Measurements from ENCODE around the gene PARG.
"Not testable (repeated sequence)": the region's sequence is repeated elsewhere in the genome, so short reads cannot be mapped to it uniquely, and the experiment has no call there.

Gene PARG

GRCh38 chr10:49922041-49922440 is 19.8 kb downstream of the PARG start:
- H3K4me3 ChIP-seq (ENCODE audit: low read depth in 1 of 2, low read length in 2 of 2); H3K27ac ChIP-seq (ENCODE audit: low read length); H3K4me1 ChIP-seq (ENCODE audit: insufficient read depth, low read length); H3K79me2 ChIP-seq (ENCODE audit: insufficient read depth, low read length); ATAC-seq (ENCODE audit: insufficient read depth, low read depth); H3K27me3 ChIP-seq (ENCODE audit: insufficient read depth, low read length, poor library complexity); H4K20me1 ChIP-seq (ENCODE audit: insufficient read depth, low read length); H3K36me3 ChIP-seq (ENCODE audit: insufficient read depth, low read length); DNase-seq; H2AFZ ChIP-seq (ENCODE audit: low read depth, low read length); H3K4me2 ChIP-seq (ENCODE audit: insufficient read depth, low read length); H3K9me3 ChIP-seq (ENCODE audit: insufficient read depth, low read length, severe bottlenecking); H3K9ac ChIP-seq (ENCODE audit: low read depth, low read length): not testable (repeated sequence)

GRCh38 chr10:49917927-49918326 is 23.9 kb downstream of the PARG start:
- H3K79me2 ChIP-seq (ENCODE audit: insufficient read depth, low read length); H3K4me3 ChIP-seq (ENCODE audit: low read depth in 1 of 2, low read length in 2 of 2); H3K27ac ChIP-seq (ENCODE audit: low read length); H3K27me3 ChIP-seq (ENCODE audit: insufficient read depth, low read length, poor library complexity); ATAC-seq (ENCODE audit: insufficient read depth, low read depth); H3K4me2 ChIP-seq (ENCODE audit: insufficient read depth, low read length); H4K20me1 ChIP-seq (ENCODE audit: insufficient read depth, low read length); H2AFZ ChIP-seq (ENCODE audit: low read depth, low read length); H3K9me3 ChIP-seq (ENCODE audit: insufficient read depth, low read length, severe bottlenecking); H3K9ac ChIP-seq (ENCODE audit: low read depth, low read length); DNase-seq; H3K4me1 ChIP-seq (ENCODE audit: insufficient read depth, low read length): not testable (repeated sequence)
- H3K36me3 ChIP-seq (ENCODE audit: insufficient read depth, low read length) = peaks cover 16% of the 10 kb centered on the region; the same call in 1 of the 2 replicates

GRCh38 chr10:49916451-49916850 is 25.4 kb downstream of the PARG start:
- not testable (repeated sequence) for H3K4me2 ChIP-seq (ENCODE audit: insufficient read depth, low read length); ATAC-seq (ENCODE audit: insufficient read depth, low read depth); H3K9me3 ChIP-seq (ENCODE audit: insufficient read depth, low read length, severe bottlenecking); H3K79me2 ChIP-seq (ENCODE audit: insufficient read depth, low read length); H3K27me3 ChIP-seq (ENCODE audit: insufficient read depth, low read length, poor library complexity); H3K4me3 ChIP-seq (ENCODE audit: low read depth in 1 of 2, low read length in 2 of 2); H3K4me1 ChIP-seq (ENCODE audit: insufficient read depth, low read length); H3K9ac ChIP-seq (ENCODE audit: low read depth, low read length); H4K20me1 ChIP-seq (ENCODE audit: insufficient read depth, low read length); H3K27ac ChIP-seq (ENCODE audit: low read length); DNase-seq; H2AFZ ChIP-seq (ENCODE audit: low read depth, low read length)
- peaks cover 12% of the 10 kb centered on the region; the same call in 1 of the 2 replicates for H3K36me3 ChIP-seq (ENCODE audit: insufficient read depth, low read length)

GRCh38 chr10:49910295-49910694 is 31.5 kb downstream of the PARG start:
- H3K4me2 ChIP-seq (ENCODE audit: insufficient read depth, low read length); H3K27ac ChIP-seq (ENCODE audit: low read length); H3K27me3 ChIP-seq (ENCODE audit: insufficient read depth, low read length, poor library complexity); H3K9ac ChIP-seq (ENCODE audit: low read depth, low read length); DNase-seq; H3K9me3 ChIP-seq (ENCODE audit: insufficient read depth, low read length, severe bottlenecking); H2AFZ ChIP-seq (ENCODE audit: low read depth, low read length); H3K36me3 ChIP-seq (ENCODE audit: insufficient read depth, low read length); ATAC-seq (ENCODE audit: insufficient read depth, low read depth); H3K4me1 ChIP-seq (ENCODE audit: insufficient read depth, low read length); H3K4me3 ChIP-seq (ENCODE audit: low read depth in 1 of 2, low read length in 2 of 2); H3K79me2 ChIP-seq (ENCODE audit: insufficient read depth, low read length); H4K20me1 ChIP-seq (ENCODE audit: insufficient read depth, low read length): not testable (repeated sequence)

GRCh38 chr10:49908290-49909080 is 33.3 kb downstream of the PARG start:
- H3K4me3 ChIP-seq (ENCODE audit: low read depth in 1 of 2, low read length in 2 of 2); DNase-seq; ATAC-seq (ENCODE audit: insufficient read depth, low read depth); H3K4me2 ChIP-seq (ENCODE audit: insufficient read depth, low read length); H3K27me3 ChIP-seq (ENCODE audit: insufficient read depth, low read length, poor library complexity); H3K9ac ChIP-seq (ENCODE audit: low read depth, low read length); H3K4me1 ChIP-seq (ENCODE audit: insufficient read depth, low read length); H3K27ac ChIP-seq (ENCODE audit: low read length); H3K79me2 ChIP-seq (ENCODE audit: insufficient read depth, low read length); H2AFZ ChIP-seq (ENCODE audit: low read depth, low read length); H4K20me1 ChIP-seq (ENCODE audit: insufficient read depth, low read length); H3K36me3 ChIP-seq (ENCODE audit: insufficient read depth, low read length); H3K9me3 ChIP-seq (ENCODE audit: insufficient read depth, low read length, severe bottlenecking): not testable (repeated sequence)

- H3K27me3 ChIP-seq (ENCODE audit: insufficient read depth, low read length, poor library complexity); H3K4me3 ChIP-seq (ENCODE audit: low read depth in 1 of 2, low read length in 2 of 2); H4K20me1 ChIP-seq (ENCODE audit: insufficient read depth, low read length); H3K9ac ChIP-seq (ENCODE audit: low read depth, low read length); ATAC-seq (ENCODE audit: insufficient read depth, low read depth); H3K36me3 ChIP-seq (ENCODE audit: insufficient read depth, low read length); H3K4me2 ChIP-seq (ENCODE audit: insufficient read depth, low read length); H3K79me2 ChIP-seq (ENCODE audit: insufficient read depth, low read length); H2AFZ ChIP-seq (ENCODE audit: low read depth, low read length); DNase-seq; H3K27ac ChIP-seq (ENCODE audit: low read length); H3K9me3 ChIP-seq (ENCODE audit: insufficient read depth, low read length, severe bottlenecking); H3K4me1 ChIP-seq (ENCODE audit: insufficient read depth, low read length): not testable (repeated sequence)
Measured at GRCh38 chr10:49903829-49904228, 38.0 kb downstream of the PARG start.

- H3K9ac ChIP-seq (ENCODE audit: low read depth, low read length); H3K27ac ChIP-seq (ENCODE audit: low read length); H2AFZ ChIP-seq (ENCODE audit: low read depth, low read length); H3K4me1 ChIP-seq (ENCODE audit: insufficient read depth, low read length); H3K79me2 ChIP-seq (ENCODE audit: insufficient read depth, low read length); DNase-seq; H3K36me3 ChIP-seq (ENCODE audit: insufficient read depth, low read length); H4K20me1 ChIP-seq (ENCODE audit: insufficient read depth, low read length); H3K4me2 ChIP-seq (ENCODE audit: insufficient read depth, low read length); H3K9me3 ChIP-seq (ENCODE audit: insufficient read depth, low read length, severe bottlenecking); ATAC-seq (ENCODE audit: insufficient read depth, low read depth); H3K4me3 ChIP-seq (ENCODE audit: low read depth in 1 of 2, low read length in 2 of 2); H3K27me3 ChIP-seq (ENCODE audit: insufficient read depth, low read length, poor library complexity): not testable (repeated sequence)
Measured at GRCh38 chr10:49900406-49900805, 41.4 kb downstream of the PARG start.

GRCh38 chr10:49899999-49900398 is 41.8 kb downstream of the PARG start:
- not testable (repeated sequence) for H2AFZ ChIP-seq (ENCODE audit: low read depth, low read length); ATAC-seq (ENCODE audit: insufficient read depth, low read depth); H3K79me2 ChIP-seq (ENCODE audit: insufficient read depth, low read length); H3K9ac ChIP-seq (ENCODE audit: low read depth, low read length); H3K27ac ChIP-seq (ENCODE audit: low read length); H3K4me2 ChIP-seq (ENCODE audit: insufficient read depth, low read length); H3K9me3 ChIP-seq (ENCODE audit: insufficient read depth, low read length, severe bottlenecking); H3K4me3 ChIP-seq (ENCODE audit: low read depth in 1 of 2, low read length in 2 of 2); DNase-seq; H3K27me3 ChIP-seq (ENCODE audit: insufficient read depth, low read length, poor library complexity); H3K4me1 ChIP-seq (ENCODE audit: insufficient read depth, low read length); H4K20me1 ChIP-seq (ENCODE audit: insufficient read depth, low read length); H3K36me3 ChIP-seq (ENCODE audit: insufficient read depth, low read length)
